MG63 (cell line): Measurements from ENCODE around the gene UTS2. TPM values are rescaled to one million over a fixed set of nuclear protein-coding genes. Genes with fewer than 3 reads are reported as not detected.

Source experiments
- DNase-seq: peaks from one replicate; pipeline ENCODE4 v3.0.0-alpha.2; 2020
- H3K27me3 ChIP-seq: fragments of 250-450 bp; sonication (Bioruptor Pico); 2 replicates; pipeline ENCODE4 v1.5.1; 2020; ENCODE audit warnings: mild to moderate bottlenecking, moderate library complexity
- H3K36me3 ChIP-seq: fragments of 250-450 bp; sonication (Bioruptor Pico); 2 replicates; pipeline ENCODE4 v1.5.1; 2020; ENCODE audit warnings: mild to moderate bottlenecking, moderate library complexity
- H3K4me3 ChIP-seq: fragments of 250-450 bp; sonication (Bioruptor Pico); 2 replicates; pipeline ENCODE4 v1.5.1; 2020; ENCODE audit warnings: mild to moderate bottlenecking, moderate library complexity
- H3K9me3 ChIP-seq: fragments of 250-450 bp; sonication (Bioruptor Pico); 2 replicates; pipeline ENCODE4 v1.5.1; 2020; ENCODE audit warnings: mild to moderate bottlenecking, moderate library complexity
- total RNA-seq: library from RNA; depleted of rRNA; stranded (reverse); fragments of >200 nt; shearing (Covaris generic); gene quantifications from 2 replicates; pipeline ENCODE4 v1.2.3, GENCODE V29; 2014; ENCODE audit warnings: low replicate concordance

Gene UTS2
- total RNA-seq, 1 experiment from 2014 or later = not detected

- H3K4me3 ChIP-seq = no peak overlapping the region
- H3K9me3 ChIP-seq = peaks cover 11% of the 10 kb centered on the region
- no peak for DNase-seq
- H3K27me3 ChIP-seq = no peaks in the 10 kb centered on the region
- peaks cover 10% of the 10 kb centered on the region for H3K36me3 ChIP-seq
Observed at GRCh38 chr1:7839526-7839925, 13.3 kb downstream of the UTS2 start.

GRCh38 chr1:7838714-7839113 lies 14.2 kb downstream of the UTS2 start:
- no peak for DNase-seq
- H3K36me3 ChIP-seq = peaks cover 10% of the 10 kb centered on the region
- H3K27me3 ChIP-seq = no peaks in the 10 kb centered on the region
- H3K9me3 ChIP-seq = peaks cover 11% of the 10 kb centered on the region
- no peak overlapping the region for H3K4me3 ChIP-seq

- Histone ChIP-seq H3K9me3 (peaks cover 6% of the 10 kb centered on the region), H3K4me3 (no peak overlapping the region), H3K27me3 (no peaks in the 10 kb centered on the region), H3K36me3 (peaks cover 6% of the 10 kb centered on the region)
- no peak for DNase-seq
Observed at GRCh38 chr1:7833035-7833434, 19.8 kb downstream of the UTS2 start.

- H3K4me3 ChIP-seq = no peak overlapping the region
- H3K27me3 ChIP-seq = no peaks in the 10 kb centered on the region
- H3K36me3 ChIP-seq = no peaks in the 10 kb centered on the region; the same call in 1 of the 2 replicates
- DNase-seq = no peak
- no peaks in the 10 kb centered on the region for H3K9me3 ChIP-seq
Observed at GRCh38 chr1:7831458-7831857, 21.4 kb downstream of the UTS2 start.

GRCh38 chr1:7827126-7827955 lies 25.5 kb downstream of the UTS2 start:
- DNase-seq = no peak
- Histone ChIP-seq H3K36me3 (no peaks in the 10 kb centered on the region), H3K4me3 (no peak overlapping the region), H3K27me3 (no peaks in the 10 kb centered on the region), H3K9me3 (no peaks in the 10 kb centered on the region)

- Histone ChIP-seq H3K36me3 (no peaks in the 10 kb centered on the region), H3K4me3 (no peak overlapping the region), H3K9me3 (no peaks in the 10 kb centered on the region), H3K27me3 (no peaks in the 10 kb centered on the region)
- DNase-seq = no peak
Observed at GRCh38 chr1:7826363-7826762, 26.5 kb downstream of the UTS2 start.

GRCh38 chr1:7824701-7825100 lies 28.2 kb downstream of the UTS2 start:
- Histone ChIP-seq H3K36me3 (no peaks in the 10 kb centered on the region; the same call in 1 of the 2 replicates), H3K9me3 (no peaks in the 10 kb centered on the region), H3K4me3 (no peak overlapping the region), H3K27me3 (no peaks in the 10 kb centered on the region)
- DNase-seq = no peak

- Histone ChIP-seq H3K4me3 (no peak overlapping the region), H3K36me3 (no peaks in the 10 kb centered on the region; the same call in 1 of the 2 replicates)
Observed at GRCh38 chr1:7821282-7821681, 31.6 kb downstream of the UTS2 start.

GRCh38 chr1:7813677-7814373 lies 39.0 kb downstream of the UTS2 start:
- Histone ChIP-seq H3K9me3 (peaks cover 11% of the 10 kb centered on the region), H3K36me3 (peaks cover 18% of the 10 kb centered on the region), H3K27me3 (no peaks in the 10 kb centered on the region), H3K4me3 (no peak overlapping the region)
- no peak for DNase-seq

More at GRCh38 chr1:7821282-7821681, 31.6 kb downstream of the UTS2 start:
- H3K27me3 ChIP-seq = no peaks in the 10 kb centered on the region
- H3K9me3 ChIP-seq = no peaks in the 10 kb centered on the region
- DNase-seq = no peak

- Histone ChIP-seq H3K27me3 (no peaks in the 10 kb centered on the region), H3K36me3 (peaks cover 18% of the 10 kb centered on the region)
- no peak for DNase-seq
Observed at GRCh38 chr1:7811476-7811875, 41.4 kb downstream of the UTS2 start.

GRCh38 chr1:7810395-7810794 lies 42.5 kb downstream of the UTS2 start:
- H3K4me3 ChIP-seq = no peak overlapping the region
- peaks cover 11% of the 10 kb centered on the region for H3K9me3 ChIP-seq
- peak; percentile 48 for DNase-seq
- H3K36me3 ChIP-seq = peaks cover 18% of the 10 kb centered on the region
- no peaks in the 10 kb centered on the region for H3K27me3 ChIP-seq

More at GRCh38 chr1:7811476-7811875, 41.4 kb downstream of the UTS2 start:
- H3K4me3 ChIP-seq = no peak overlapping the region
- peaks cover 11% of the 10 kb centered on the region for H3K9me3 ChIP-seq

- Histone ChIP-seq H3K36me3 (peaks cover 18% of the 10 kb centered on the region), H3K9me3 (peaks cover 11% of the 10 kb centered on the region), H3K4me3 (no peak overlapping the region), H3K27me3 (no peaks in the 10 kb centered on the region)
- no peak for DNase-seq
Observed at GRCh38 chr1:7809742-7810141, 43.1 kb downstream of the UTS2 start.

GRCh38 chr1:7808253-7808844 lies 44.5 kb downstream of the UTS2 start:
- DNase-seq = no peak
- Histone ChIP-seq H3K27me3 (no peaks in the 10 kb centered on the region), H3K36me3 (peaks cover 11% of the 10 kb centered on the region), H3K4me3 (no peak overlapping the region), H3K9me3 (peaks cover 3% of the 10 kb centered on the region; the same call in 1 of the 2 replicates)

- H3K9me3 ChIP-seq = no peaks in the 10 kb centered on the region
- H3K4me3 ChIP-seq = no peak overlapping the region
- H3K36me3 ChIP-seq = peaks cover 6% of the 10 kb centered on the region; the same call in 1 of the 2 replicates
- no peak for DNase-seq
- H3K27me3 ChIP-seq = no peaks in the 10 kb centered on the region
Observed at GRCh38 chr1:7805460-7805859, 47.4 kb downstream of the UTS2 start.
